SKM-1 treated with dmso at 0.1 percent for 144 hours (cell line): ENCODE results near the gene BMP7.
"Not testable (repeated sequence)": the region's sequence is repeated elsewhere in the genome, so short reads cannot be mapped to it uniquely, and the experiment has no call there.

Experiments used
- DNase-seq: peaks from one replicate; lab custom pipeline; 2025; ENCODE audit not compliant: unreplicated experiment; lab: John Stamatoyannopoulos, UW

Gene BMP7

GRCh38 chr20:57173986-57174385 is 92.5 kb downstream of the BMP7 start:
- no peak for DNase-seq

- DNase-seq = no peak
Observed at GRCh38 chr20:57173041-57173440, 93.4 kb downstream of the BMP7 start.

- DNase-seq = no peak
Observed at GRCh38 chr20:57170343-57170742, 96.1 kb downstream of the BMP7 start.

- DNase-seq = no peak
Observed at GRCh38 chr20:57169162-57169561, 97.3 kb downstream of the BMP7 start.

GRCh38 chr20:57167971-57168701 is 98.3 kb downstream of the BMP7 start:
- no peak for DNase-seq

GRCh38 chr20:57167292-57167655 is 99.2 kb downstream of the BMP7 start:
- no peak for DNase-seq

- DNase-seq = no peak
Observed at GRCh38 chr20:57166568-57167291, 99.7 kb downstream of the BMP7 start.

- no peak for DNase-seq
Observed at GRCh38 chr20:57165427-57166004, 100.9 kb downstream of the BMP7 start.

GRCh38 chr20:57164872-57165271 is 101.6 kb downstream of the BMP7 start:
- no peak for DNase-seq

- no peak for DNase-seq
Observed at GRCh38 chr20:57163041-57163440, 103.4 kb downstream of the BMP7 start.

- no peak for DNase-seq
Observed at GRCh38 chr20:57162362-57162652, 104.1 kb downstream of the BMP7 start.

GRCh38 chr20:57161478-57162361 is 104.7 kb downstream of the BMP7 start:
- DNase-seq = no peak

- no peak for DNase-seq
Observed at GRCh38 chr20:57160985-57161384, 105.5 kb downstream of the BMP7 start.

GRCh38 chr20:57159945-57160610 is 106.4 kb downstream of the BMP7 start:
- no peak for DNase-seq

- no peak for DNase-seq
Observed at GRCh38 chr20:57159193-57159851, 107.1 kb downstream of the BMP7 start.

- DNase-seq = no peak
Observed at GRCh38 chr20:57158474-57158873, 108.0 kb downstream of the BMP7 start.

- DNase-seq = not testable (repeated sequence)
Observed at GRCh38 chr20:57157787-57158186, 108.7 kb downstream of the BMP7 start.

GRCh38 chr20:57157106-57157691 is 109.2 kb downstream of the BMP7 start:
- no peak for DNase-seq

GRCh38 chr20:57156011-57156729 is 110.3 kb downstream of the BMP7 start:
- no peak for DNase-seq
